A549 (cell line): Measurements from ENCODE around the gene TMEM9. TPM values are rescaled to one million over a fixed set of nuclear protein-coding genes. Genes with fewer than 3 reads are reported as not detected.

ENCODE experiments used
- ATAC-seq, 2 experiments: fragments of 200-7000 bp in 1 of 2; fragments of >200 bp in 1 of 2; cut with Nextera tagmentation in 1 of 2; cut with Tn5 transposase in 1 of 2; 3 replicates each; pipeline versions ENCODE4 v1.8.0 to v1.9.1; 2018 to 2020; ENCODE audit warnings: mild to moderate bottlenecking in 1 of 2, moderate library complexity in 1 of 2
- CTCF ChIA-PET: fragments of 300-600 bp; sonication (Branson Sonifier 250); formaldehyde crosslinking; extraction: SDS; loops from one replicate; lab custom pipeline; 2021; ENCODE audit warnings: antibody characterized with exemption, inconsistent platforms; lab: Yijun Ruan, JAX
- POLR2A ChIA-PET: fragments of 350-600 bp; formaldehyde crosslinking; extraction: SDS; loops from one replicate; lab custom pipeline; 2021; ENCODE audit warnings: antibody characterized with exemption, inconsistent platforms; lab: Yijun Ruan, JAX
- DNase-seq, 2 experiments: peaks; one replicate each; pipeline versions ENCODE4 v3.0.0 to v3.0.0-alpha.2; 2011 to 2016; ENCODE audit warnings: low read depth in 1 of 2, low spot score in 1 of 2
- FAIRE-seq: peaks from 2 replicates; lab custom pipeline; 2011; peaks lifted over from hg19 to GRCh38; lab: Jason Lieb, UNC
- H3K27ac ChIP-seq, 2 experiments: fragments of >200 bp; sonication (Bioruptor Twin); formaldehyde crosslinking; 3 replicates each; pipeline ENCODE4 v1.5.1; 2016 to 2017
- H3K4me1 ChIP-seq: fragments of >200 bp; sonication (Bioruptor Twin); formaldehyde crosslinking; 3 replicates; pipeline ENCODE4 v1.6.1; 2016
- H3K4me2 ChIP-seq: fragments of >200 bp; sonication (Bioruptor Twin); formaldehyde crosslinking; 3 replicates; pipeline ENCODE4 v1.6.1; 2016
- H3K4me3 ChIP-seq: fragments of >200 bp; sonication (Bioruptor Twin); formaldehyde crosslinking; 3 replicates; pipeline ENCODE4 v1.5.1; 2016
- H3K9me3 ChIP-seq: fragments of >200 bp; sonication (Bioruptor Twin); formaldehyde crosslinking; 3 replicates; pipeline ENCODE4 v1.6.1; 2016
- CBX2 ChIP-seq: fragments of 200-600 bp; sonication (generic); IDR thresholded peaks from 2 replicates; pipeline ENCODE4 v1.6.1; 2016; ENCODE audit warnings: low read depth, mild to moderate bottlenecking, borderline replicate concordance
- CHD2 ChIP-seq: fragments of 150-350 bp; IDR thresholded peaks from 2 replicates; pipeline ENCODE4 v1.6.1; 2014; ENCODE audit warnings: low read length; ENCODE audit not compliant: partially characterized antibody
- EHF ChIP-seq: fragments of 250-450 bp; sonication (Bioruptor Pico); IDR thresholded peaks from 2 replicates; pipeline ENCODE4 v1.5.0; 2020; ENCODE audit warnings: mild to moderate bottlenecking
- EP300 ChIP-seq, 2 experiments: fragments of >200 bp; sonication (Bioruptor Twin); formaldehyde crosslinking; IDR thresholded peaks; 2 replicates in 1 of 2; 3 replicates in 1 of 2; pipeline ENCODE4 v1.6.1; 2016 to 2017
- FOSB ChIP-seq: fragments of 250-450 bp; sonication (Bioruptor Pico); IDR thresholded peaks from 2 replicates; pipeline ENCODE4 v1.5.0; 2020; ENCODE audit warnings: mild to moderate bottlenecking, moderate library complexity
- FOXS1 ChIP-seq: fragments of 250-450 bp; sonication (Bioruptor Pico); IDR thresholded peaks from 2 replicates; pipeline ENCODE4 v1.5.0; 2020; ENCODE audit warnings: mild to moderate bottlenecking, moderate library complexity
- GATA3 ChIP-seq: IDR thresholded peaks from 2 replicates; pipeline ENCODE4 v1.6.1; 2012; ENCODE audit warnings: borderline replicate concordance
- HEYL ChIP-seq: fragments of 250-450 bp; sonication (Bioruptor Pico); IDR thresholded peaks from 2 replicates; pipeline ENCODE4 v1.8.0; 2021; ENCODE audit warnings: mild to moderate bottlenecking, moderate library complexity
- HOXA7 ChIP-seq: fragments of 250-450 bp; sonication (Bioruptor Pico); IDR thresholded peaks from 2 replicates; pipeline ENCODE4 v1.5.0; 2020; ENCODE audit warnings: mild to moderate bottlenecking, moderate library complexity
- HOXB13 ChIP-seq: fragments of 250-450 bp; sonication (Bioruptor Pico); IDR thresholded peaks from 2 replicates; pipeline ENCODE4 v1.5.0; 2020; ENCODE audit warnings: low read depth, mild to moderate bottlenecking, moderate library complexity
- MAZ ChIP-seq: fragments of 150-350 bp; IDR thresholded peaks from 2 replicates; pipeline ENCODE4 v1.6.1; 2014; ENCODE audit warnings: antibody characterized with exemption, low read depth, low read length, borderline replicate concordance
- NPAS2 ChIP-seq: fragments of 250-450 bp; sonication (Bioruptor Pico); IDR thresholded peaks from 2 replicates; pipeline ENCODE4 v1.8.0; 2022; ENCODE audit warnings: mild to moderate bottlenecking, moderate library complexity, borderline replicate concordance
- PHF8 ChIP-seq: fragments of 200-600 bp; sonication (generic); IDR thresholded peaks from 2 replicates; pipeline ENCODE4 v1.6.1; 2016; ENCODE audit warnings: low read depth, mild to moderate bottlenecking, antibody characterized with exemption, moderate library complexity, borderline replicate concordance
- POLR2AphosphoS2 ChIP-seq: conservative IDR thresholded peaks from 2 replicates; pipeline ENCODE4 v1.6.1; 2012; ENCODE audit warnings: low read length, improper control_type of control experiment, inconsistent platforms
- RAD21 ChIP-seq, 2 experiments: fragments of >200 bp in 1 of 2; sonication (Bioruptor Twin) in 1 of 2; formaldehyde crosslinking in 1 of 2; IDR thresholded peaks in 1 of 2; conservative IDR thresholded peaks in 1 of 2; 2 replicates in 1 of 2; 3 replicates in 1 of 2; pipeline ENCODE4 v1.6.1; 2012 to 2018; ENCODE audit warnings: inconsistent platforms in 1 of 2
- RFX5 ChIP-seq: fragments of 450-650 bp; IDR thresholded peaks from 2 replicates; pipeline ENCODE4 v1.7.1; 2014; ENCODE audit warnings: antibody characterized with exemption, mild to moderate bottlenecking, moderate library complexity
- SREBF2 ChIP-seq: fragments of 450-650 bp; IDR thresholded peaks from 2 replicates; pipeline ENCODE4 v1.6.1; 2014; ENCODE audit warnings: mild to moderate bottlenecking, moderate library complexity
- TFCP2L1 ChIP-seq: fragments of 250-450 bp; sonication (Bioruptor Pico); IDR thresholded peaks from 2 replicates; pipeline ENCODE4 v1.5.0; 2021; ENCODE audit warnings: mild to moderate bottlenecking
- ZC3H11A ChIP-seq: fragments of 450-650 bp; IDR thresholded peaks from 2 replicates; pipeline ENCODE4 v1.6.1; 2014; ENCODE audit warnings: antibody characterized with exemption, mild to moderate bottlenecking
- ZSCAN20 ChIP-seq: fragments of 250-450 bp; sonication (Bioruptor Pico); IDR thresholded peaks from 2 replicates; pipeline ENCODE4 v1.8.0; 2022; ENCODE audit warnings: mild to moderate bottlenecking, moderate library complexity
- WGBS: methylation state at CpG from one replicate; pipeline ENCODE4 v1.1.6; 2017; ENCODE audit errors: missing lambda C conversion rate; 5-methylcytosine and 5-hydroxymethylcytosine counted together
- polyA plus RNA-seq, 4 experiments: library from polyadenylated mRNA; depleted of rRNA in 3 of 4; stranded (reverse); fragments of >200 nt; fragmentation: RNase III in 1 of 4; extraction: RNeasy Plus Mini Kit Qiagen cat#74134 plus additional on column Dnase treatment in 1 of 4; gene quantifications; 2 replicates in 3 of 4; 3 replicates in 1 of 4; pipeline ENCODE4 v1.2.3, GENCODE V29; 2011 to 2017
- TF ChIP-seq, protein P1 (sequence below): fragments of 250-450 bp; sonication (Bioruptor Pico); IDR thresholded peaks from 2 replicates; pipeline ENCODE4 v1.5.0; 2021; ENCODE audit warnings: mild to moderate bottlenecking, moderate library complexity, borderline replicate concordance
- TF ChIP-seq, protein P2 (sequence below): IDR thresholded peaks from 2 replicates; pipeline ENCODE4 v1.6.1; 2012
- TF ChIP-seq, protein P3 (sequence below): fragments of 450-650 bp; IDR thresholded peaks from 2 replicates; pipeline ENCODE4 v1.6.1; 2014; ENCODE audit warnings: antibody characterized with exemption

The TMEM9 gene
- polyA plus RNA-seq, 2 of the 4 experiments (the other 2 are of a cell fraction): 86.8 to 97.0 TPM

DNA sequence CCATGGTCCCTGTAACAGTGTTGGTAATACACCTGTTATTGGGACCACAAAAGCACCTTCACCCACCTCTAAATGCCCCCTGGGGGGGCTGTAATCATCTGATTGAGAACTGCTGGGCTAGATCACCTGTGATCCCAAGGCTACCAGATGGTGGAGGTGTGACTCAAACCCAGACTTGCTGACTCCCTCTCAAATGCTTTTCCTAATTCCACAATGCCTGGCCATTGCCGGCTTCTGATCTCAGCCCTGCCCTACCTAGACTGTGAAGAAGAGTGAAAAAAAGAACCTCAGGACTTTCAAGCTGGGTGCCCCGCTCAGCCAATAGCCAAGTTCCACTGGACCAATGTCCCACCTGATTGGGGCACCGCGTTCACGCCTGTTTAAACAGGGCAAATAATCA lies 9.6 kb downstream of the TMEM9 start:
- Histone ChIP-seq H3K9me3 (no peaks in the 10 kb centered on the region), H3K4me3 (no peak overlapping the region), H3K4me2 (no peak overlapping the region)
- ChIA-PET POLR2A (no interaction called here), CTCF (interaction anchor here (1.2 kb wide), 1 partner anchor 9 kb away, joined by 3 read pairs; the partner anchor contains the start of gene TMEM9)
- no peak for FAIRE-seq
- no peak for DNase-seq
- WGBS: 80% methylated on average over 5 of the region's 5 CpGs
- TF ChIP-seq MAZ (no peak), CBX2 (no peak), CHD2 (no peak), ZSCAN20 (CRISPR knock-in tag) (no peak), EP300 (IDR thresholded peaks at IDR 0.05) (no peak)
- TF ChIP-seq, protein P1, sequence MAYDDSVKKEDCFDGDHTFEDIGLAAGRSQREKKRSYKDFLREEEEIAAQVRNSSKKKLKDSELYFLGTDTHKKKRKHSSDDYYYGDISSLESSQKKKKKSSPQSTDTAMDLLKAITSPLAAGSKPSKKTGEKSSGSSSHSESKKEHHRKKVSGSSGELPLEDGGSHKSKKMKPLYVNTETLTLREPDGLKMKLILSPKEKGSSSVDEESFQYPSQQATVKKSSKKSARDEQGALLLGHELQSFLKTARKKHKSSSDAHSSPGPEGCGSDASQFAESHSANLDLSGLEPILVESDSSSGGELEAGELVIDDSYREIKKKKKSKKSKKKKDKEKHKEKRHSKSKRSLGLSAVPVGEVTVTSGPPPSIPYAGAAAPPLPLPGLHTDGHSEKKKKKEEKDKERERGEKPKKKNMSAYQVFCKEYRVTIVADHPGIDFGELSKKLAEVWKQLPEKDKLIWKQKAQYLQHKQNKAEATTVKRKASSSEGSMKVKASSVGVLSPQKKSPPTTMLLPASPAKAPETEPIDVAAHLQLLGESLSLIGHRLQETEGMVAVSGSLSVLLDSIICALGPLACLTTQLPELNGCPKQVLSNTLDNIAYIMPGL: no peak
- TF ChIP-seq, all 56 proteins: peak for 0
- Histone ChIP-seq H3K27ac (no peak overlapping the region), H3K4me1 (no peaks in the 10 kb centered on the region)
- ATAC-seq: no peak

DNA sequence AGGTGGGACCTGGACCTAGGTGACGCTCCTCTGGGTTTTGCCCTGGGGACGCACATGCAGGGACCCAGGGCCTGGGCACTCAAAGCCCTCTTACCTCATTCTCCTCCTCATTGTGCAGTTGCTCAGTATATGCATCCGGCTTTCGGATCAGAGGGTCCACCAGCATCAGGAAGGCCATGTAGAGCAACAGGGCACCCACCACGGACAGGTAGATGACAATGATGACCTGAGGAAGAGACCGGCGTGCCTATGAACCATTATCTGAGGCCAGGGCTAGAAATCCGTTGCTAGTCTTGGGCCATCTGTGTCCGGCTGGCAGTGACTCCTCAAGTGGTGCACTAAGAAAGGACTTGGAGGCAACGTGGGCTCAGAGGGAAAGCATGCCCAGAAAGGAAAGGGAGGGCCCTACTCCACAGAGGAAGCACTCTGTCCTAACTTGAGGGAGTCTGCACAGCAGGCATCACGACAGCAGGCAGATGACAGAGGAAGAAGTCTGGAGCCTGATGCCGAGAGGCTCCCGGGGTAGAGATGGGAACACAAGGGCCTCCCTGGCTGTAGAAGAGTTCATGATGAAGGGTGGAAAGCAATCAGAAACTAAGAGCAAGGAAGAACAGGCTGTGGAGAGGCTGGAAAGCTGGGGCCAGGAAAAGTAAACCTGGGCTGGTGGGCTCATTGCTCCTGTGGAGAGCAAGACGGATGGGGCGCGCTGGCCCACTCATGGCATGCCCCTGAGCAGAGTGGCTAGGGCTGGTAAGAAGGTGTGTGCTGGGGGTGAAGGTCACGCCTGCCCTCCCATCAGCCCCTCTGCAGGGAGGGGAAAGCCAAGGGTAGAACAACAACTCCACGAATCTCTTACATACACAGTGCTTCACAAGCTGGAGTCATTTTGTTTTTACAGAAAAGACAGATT lies 10.3 kb downstream of the TMEM9 start:
- DNase-seq (no peak), ATAC-seq (no peak), FAIRE-seq (no peak)
- Histone ChIP-seq H3K9me3 (no peaks in the 10 kb centered on the region), H3K4me3 (no peak overlapping the region), H3K4me1 (no peaks in the 10 kb centered on the region), H3K4me2 (no peak overlapping the region), H3K27ac (no peak overlapping the region)
- TF ChIP-seq ZC3H11A: no peak
- no peak for TF ChIP-seq TFCP2L1 (CRISPR knock-in tag)
- TF ChIP-seq POLR2AphosphoS2: no peak
- no peak for TF ChIP-seq HEYL (CRISPR knock-in tag)
- TF ChIP-seq EHF (CRISPR knock-in tag): no peak
- TF ChIP-seq HOXB13 (CRISPR knock-in tag): no peak
- TF ChIP-seq NPAS2 (CRISPR knock-in tag): no peak
- TF ChIP-seq EP300 (IDR thresholded peaks at IDR 0.05): no peak
- TF ChIP-seq MAZ: no peak
- no peak for TF ChIP-seq FOSB (CRISPR knock-in tag)
- TF ChIP-seq HOXA7 (CRISPR knock-in tag): no peak
- TF ChIP-seq, protein P2, sequence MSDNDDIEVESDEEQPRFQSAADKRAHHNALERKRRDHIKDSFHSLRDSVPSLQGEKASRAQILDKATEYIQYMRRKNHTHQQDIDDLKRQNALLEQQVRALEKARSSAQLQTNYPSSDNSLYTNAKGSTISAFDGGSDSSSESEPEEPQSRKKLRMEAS: no peak
- TF ChIP-seq FOXS1: no peak
- TF ChIP-seq GATA3: no peak
- no peak for TF ChIP-seq RFX5
- TF ChIP-seq, protein P3, sequence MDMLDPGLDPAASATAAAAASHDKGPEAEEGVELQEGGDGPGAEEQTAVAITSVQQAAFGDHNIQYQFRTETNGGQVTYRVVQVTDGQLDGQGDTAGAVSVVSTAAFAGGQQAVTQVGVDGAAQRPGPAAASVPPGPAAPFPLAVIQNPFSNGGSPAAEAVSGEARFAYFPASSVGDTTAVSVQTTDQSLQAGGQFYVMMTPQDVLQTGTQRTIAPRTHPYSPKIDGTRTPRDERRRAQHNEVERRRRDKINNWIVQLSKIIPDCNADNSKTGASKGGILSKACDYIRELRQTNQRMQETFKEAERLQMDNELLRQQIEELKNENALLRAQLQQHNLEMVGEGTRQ: no peak
- no peak for TF ChIP-seq PHF8
- no peak for TF ChIP-seq RAD21 (conservative IDR thresholded peaks at IDR 0.05 in 1 of 2, IDR thresholded peaks at IDR 0.05 in 1 of 2)
- no peak for TF ChIP-seq SREBF2
- WGBS: 87% methylated on average over 18 of the region's 18 CpGs
- POLR2A ChIA-PET: no interaction called here
- CTCF ChIA-PET: interaction anchor here (1.2 to 1.5 kb wide), 3 partner anchors 9 to 27 kb away, joined by 3 to 6 read pairs (median 3); partner anchors contain the start of gene TMEM9
